ENCODE measurements around the gene NODAL.
A peak's percentile ranks its signal among the peaks of the same experiment; 100 is the strongest.

The NODAL gene

DNA sequence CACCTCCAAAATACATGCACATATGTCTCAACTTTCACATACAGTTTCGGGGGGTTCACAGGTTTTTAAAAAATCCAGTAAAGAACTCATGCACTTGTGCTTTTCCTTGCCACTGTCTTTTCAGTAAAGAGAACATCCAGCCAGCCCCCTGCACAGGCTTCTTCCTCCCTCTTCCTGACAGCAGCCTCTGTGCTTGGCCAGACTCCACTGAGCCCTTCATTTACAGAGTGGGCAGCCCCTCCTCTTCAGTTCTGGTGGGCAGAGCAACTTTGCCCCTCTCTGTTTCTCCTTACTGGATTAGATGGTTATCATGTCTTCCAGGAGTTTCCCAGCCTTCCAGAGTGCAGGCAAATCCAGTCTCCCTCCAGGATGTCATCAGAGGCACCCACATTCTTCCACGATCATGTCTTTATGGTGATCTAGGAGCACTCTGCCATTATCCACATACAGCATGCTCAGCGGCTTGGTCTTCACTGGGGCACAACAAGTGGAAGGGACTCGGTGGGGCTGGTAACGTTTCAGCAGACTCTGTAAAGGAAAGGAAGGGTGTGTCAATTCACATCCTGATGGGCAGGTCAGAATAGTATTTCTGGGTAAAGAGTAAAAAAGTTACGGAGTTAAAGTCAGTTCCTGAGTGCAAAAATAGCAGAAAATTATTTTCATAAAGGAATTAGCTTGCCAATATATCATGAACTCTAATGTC is 8.8 kb downstream of the NODAL start:
- DNase-seq: no peak

GRCh38 chr10:70432101-70432500 is 9.4 kb downstream of the NODAL start:
- DNase-seq: no peak

- DNase-seq: peak; percentile 24
Measured at GRCh38 chr10:70430493-70431445, 10.7 kb downstream of the NODAL start.

DNA sequence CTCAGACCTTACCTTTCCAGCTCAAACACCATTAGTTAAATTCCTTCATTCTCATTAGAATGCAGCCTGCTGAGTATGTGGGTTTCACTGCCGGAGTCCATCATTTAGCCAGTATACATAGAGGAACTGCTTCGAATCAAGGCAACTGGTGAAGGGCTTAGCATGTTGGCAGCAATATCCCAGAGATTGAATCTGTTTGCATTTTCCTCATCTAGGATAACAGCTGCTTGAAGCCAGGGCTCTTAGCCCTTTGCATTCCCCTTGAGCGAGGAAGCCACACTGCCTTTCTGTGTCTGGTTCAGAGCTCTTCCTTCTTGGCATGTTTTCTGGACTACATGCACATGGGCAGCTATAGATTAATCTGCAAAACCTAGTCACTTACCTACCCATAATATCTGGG is 14.7 kb downstream of the NODAL start:
- DNase-seq: no peak

GRCh38 chr10:70425096-70425495 is 16.4 kb downstream of the NODAL start:
- DNase-seq: no peak

- no peak for DNase-seq
Measured at GRCh38 chr10:70424320-70424719, 17.2 kb downstream of the NODAL start.

DNA sequence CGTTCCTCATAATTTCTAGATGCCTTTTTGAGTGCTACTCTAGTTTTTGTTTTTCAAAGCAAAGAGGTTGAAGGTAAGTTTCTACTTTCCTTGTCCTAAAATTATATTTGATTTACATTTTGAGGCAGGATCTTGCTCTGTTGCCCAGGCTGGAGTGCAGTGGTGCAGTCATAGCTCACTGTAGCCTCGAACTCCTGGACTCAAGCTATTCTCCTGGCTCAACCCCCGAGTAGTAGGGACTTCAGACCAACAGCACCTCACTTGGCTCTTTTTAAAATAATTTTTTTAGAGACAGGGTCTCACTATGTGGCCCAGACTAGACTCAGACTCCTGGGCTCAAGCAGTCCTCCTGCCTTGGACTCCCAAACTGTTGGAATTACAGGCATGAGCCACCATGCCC is 22.8 kb downstream of the NODAL start:
- DNase-seq: no peak

GRCh38 chr10:70418229-70418628 is 23.3 kb downstream of the NODAL start:
- DNase-seq: no peak

DNA sequence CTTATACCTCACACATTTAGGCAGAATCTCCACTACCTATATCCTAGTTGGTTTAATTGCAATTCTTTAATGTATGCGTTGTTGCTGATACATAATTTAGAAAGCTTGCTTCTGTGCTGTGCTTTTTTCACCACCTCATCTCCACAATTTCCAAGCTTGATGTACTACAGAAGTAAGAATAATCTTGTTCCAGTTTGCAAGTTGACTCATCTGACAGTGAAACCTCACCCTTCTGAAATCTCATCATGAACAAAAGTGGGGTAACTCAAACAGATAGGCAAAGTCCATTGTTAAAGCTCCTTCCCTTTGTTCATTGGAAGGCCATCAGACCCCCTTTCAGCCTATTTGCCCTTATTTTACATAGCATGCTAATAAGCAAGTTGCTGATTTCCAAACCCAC is 23.9 kb downstream of the NODAL start:
- DNase-seq: no peak

DNA sequence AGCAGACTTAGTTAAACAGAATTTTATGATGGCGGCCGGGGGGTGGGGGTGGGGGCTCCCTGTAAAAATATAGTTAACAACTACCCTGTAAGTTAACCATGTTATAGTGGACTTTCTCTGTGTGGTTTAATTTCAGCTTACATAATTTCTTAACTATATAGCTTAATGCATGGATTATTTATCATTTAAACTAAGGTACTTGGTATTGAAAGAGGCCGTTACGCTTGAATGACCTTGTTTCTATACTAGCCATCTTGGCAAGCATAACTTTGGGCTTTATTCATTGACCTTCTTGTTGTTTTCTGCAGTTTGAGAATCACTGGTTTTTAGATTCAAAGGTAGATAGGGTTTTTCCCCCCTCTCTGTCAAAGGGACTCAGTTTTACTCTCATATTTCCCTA is 29.1 kb downstream of the NODAL start:
- DNase-seq: no peak

DNA sequence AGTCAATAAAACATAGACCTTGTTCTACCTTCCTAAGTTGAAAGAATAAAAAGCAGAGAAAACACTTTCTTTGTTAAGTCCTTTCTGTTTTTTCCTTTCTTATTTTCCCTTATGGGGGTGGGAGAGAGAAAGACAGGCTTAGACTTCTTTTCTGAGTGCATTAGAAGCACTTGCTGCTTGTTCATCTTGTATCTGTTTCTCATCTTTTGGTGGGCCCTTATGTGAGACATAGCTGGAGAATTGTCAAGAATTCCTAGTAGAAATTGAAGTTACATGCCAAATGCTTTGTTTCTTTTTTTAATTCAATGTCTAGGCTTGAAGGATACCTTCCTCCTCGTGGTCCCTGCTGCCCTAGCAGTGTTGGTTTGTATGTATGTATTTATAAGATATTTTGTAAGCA is 30.9 kb downstream of the NODAL start:
- DNase-seq: no peak

GRCh38 chr10:70409772-70410171 is 31.7 kb downstream of the NODAL start:
- DNase-seq: no peak

DNA sequence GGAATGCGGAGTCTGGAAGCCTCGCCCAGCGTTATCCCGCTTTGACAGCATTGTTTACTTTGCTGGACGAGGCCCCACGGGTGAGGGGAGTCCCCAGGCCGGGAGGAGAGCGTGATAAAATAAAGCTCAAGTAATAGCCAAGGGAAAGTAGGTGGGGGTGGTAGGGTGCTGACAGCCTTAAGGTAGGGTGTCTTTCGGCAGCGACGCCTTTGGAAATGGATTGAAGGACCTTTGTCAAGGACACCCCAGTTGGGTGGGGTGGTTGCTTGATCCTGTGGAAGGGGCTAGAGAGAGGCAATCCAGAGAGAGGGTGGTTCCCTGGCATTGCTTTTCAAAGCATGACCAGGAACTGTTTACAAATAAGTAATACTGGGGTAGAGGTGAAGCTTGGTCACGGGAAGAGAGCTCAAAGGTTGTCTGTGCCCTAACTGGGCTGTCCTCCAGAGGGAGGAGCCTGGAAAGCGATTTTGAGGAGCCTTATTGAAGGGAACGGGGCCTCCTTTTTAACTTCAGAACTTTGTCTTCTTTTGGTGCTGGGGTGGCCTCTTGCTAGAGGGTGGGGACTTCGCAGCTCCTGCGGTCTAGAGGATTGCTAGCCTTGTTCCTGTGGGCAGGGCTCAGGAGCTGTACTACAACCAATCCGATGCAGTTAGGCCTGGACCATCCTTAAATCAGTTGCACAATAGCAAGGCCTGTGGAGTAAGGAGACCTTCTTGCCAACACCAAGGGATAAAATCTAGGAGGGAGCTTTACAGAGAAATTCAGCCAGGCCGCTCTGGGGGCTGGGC is 36.2 kb downstream of the NODAL start:
- DNase-seq: peak; percentile 97

GRCh38 chr10:70404787-70405036 is 36.8 kb downstream of the NODAL start:
- no peak for DNase-seq

- peak; percentile 86 for DNase-seq
Measured at GRCh38 chr10:70404036-70404786, 37.3 kb downstream of the NODAL start, which contains the start of gene EIF4EBP2. Gene EIF4EBP2 (plus strand): TSS chr10:70404145. CDS start chr10:70404402, 257 bp downstream.

DNA sequence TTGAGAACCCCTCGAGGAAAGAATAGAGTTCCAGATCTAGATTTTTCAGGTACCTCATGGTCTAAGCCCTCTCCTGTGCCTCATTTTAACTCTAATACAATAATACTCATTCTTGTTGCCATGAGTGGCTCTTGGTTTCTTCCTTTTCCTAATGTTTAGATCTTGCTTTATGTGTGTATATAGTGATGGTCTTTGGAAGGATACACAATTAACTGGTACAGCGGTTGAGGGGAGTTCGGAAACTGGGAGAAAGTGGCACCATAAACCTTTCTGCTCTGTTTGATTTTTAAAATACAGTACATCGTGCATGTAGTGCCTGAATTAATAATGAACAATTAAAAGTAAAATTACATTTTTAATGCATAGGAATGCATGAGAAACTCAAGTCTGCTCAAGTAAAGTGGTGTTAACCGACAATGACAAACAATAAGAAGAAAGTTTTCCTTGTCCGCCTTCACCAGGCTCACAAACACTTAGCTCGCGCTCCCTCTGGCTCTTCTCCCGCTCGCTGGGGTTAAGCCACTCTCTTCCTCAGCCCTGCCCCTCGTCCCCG is 37.9 kb downstream of the NODAL start:
- no peak for DNase-seq

DNA sequence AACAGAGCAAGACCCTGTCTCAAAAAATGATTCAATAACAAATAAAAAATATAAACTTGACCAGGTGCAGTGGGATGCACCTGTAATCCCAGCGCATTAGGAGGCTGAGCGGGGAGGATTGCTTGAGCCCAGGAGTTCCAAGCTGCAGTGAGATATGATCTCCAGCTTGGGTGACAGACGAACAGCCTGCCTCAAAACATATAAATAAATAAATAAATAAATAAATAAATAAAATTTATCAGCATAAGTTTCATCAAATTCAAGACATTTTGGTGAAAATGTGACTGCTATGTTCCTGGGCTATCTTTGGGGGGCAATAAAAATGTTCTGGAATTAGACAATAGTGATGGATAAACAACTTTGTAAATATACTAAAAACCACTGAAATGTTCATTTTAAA is 42.3 kb downstream of the NODAL start:
- no peak for DNase-seq

DNA sequence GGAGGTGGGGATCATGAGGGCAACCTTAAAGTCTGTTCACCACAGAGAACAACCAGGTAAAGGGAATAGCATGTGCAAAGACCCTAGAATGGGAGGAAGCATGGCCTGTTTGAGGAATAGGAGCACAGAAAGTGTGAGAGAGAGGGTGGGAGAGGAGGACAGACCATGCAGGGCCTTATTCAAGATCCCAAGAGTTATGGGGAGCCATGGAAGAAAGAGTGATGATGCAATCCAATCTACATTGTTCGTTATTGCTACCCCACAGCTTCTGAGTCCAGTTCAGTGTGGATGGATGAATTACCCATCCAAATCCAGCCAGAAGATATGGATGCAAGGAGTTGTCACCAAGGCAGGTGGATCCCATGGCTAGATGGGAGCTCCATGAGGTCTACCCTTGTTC is 45.3 kb downstream of the NODAL start:
- no peak for DNase-seq

- no peak for DNase-seq
Measured at GRCh38 chr10:70391654-70392053, 49.8 kb downstream of the NODAL start.
